ENCODE data around the gene CCDC191.

DNA sequence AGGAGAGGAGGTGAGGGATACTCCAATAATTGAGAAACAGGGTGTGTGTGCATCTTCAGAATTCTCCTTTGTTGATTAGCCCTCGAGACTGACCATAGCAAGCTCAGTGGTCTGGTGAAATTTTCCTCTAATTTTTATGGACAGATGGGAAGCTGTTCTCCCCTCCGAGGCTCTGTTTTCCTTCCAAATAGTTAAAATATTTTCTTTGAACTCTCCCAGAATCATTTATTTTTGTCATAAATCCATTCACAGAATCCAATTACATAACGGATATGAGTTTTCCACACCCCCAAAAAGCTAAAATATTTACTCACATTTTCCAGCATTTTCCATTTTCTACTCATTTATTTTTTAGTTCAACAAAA lies 36.7 kb upstream of the CCDC191 start:
- TF ChIP-seq, protein P1, sequence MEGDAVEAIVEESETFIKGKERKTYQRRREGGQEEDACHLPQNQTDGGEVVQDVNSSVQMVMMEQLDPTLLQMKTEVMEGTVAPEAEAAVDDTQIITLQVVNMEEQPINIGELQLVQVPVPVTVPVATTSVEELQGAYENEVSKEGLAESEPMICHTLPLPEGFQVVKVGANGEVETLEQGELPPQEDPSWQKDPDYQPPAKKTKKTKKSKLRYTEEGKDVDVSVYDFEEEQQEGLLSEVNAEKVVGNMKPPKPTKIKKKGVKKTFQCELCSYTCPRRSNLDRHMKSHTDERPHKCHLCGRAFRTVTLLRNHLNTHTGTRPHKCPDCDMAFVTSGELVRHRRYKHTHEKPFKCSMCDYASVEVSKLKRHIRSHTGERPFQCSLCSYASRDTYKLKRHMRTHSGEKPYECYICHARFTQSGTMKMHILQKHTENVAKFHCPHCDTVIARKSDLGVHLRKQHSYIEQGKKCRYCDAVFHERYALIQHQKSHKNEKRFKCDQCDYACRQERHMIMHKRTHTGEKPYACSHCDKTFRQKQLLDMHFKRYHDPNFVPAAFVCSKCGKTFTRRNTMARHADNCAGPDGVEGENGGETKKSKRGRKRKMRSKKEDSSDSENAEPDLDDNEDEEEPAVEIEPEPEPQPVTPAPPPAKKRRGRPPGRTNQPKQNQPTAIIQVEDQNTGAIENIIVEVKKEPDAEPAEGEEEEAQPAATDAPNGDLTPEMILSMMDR (IDR thresholded peaks at IDR 0.05 in 8 of 11, conservative IDR thresholded peaks at IDR 0.05 in 3 of 11) = no peak
- TF ChIP-seq POLR2A (IDR thresholded peaks at IDR 0.05) (no peak), POLR2AphosphoS5 (IDR thresholded peaks at IDR 0.05) (no peak)
